HEK293 (cell line): Measurements from ENCODE around the gene ANKRD37.

ENCODE experiments used
- SETDB1 ChIP-seq: IDR thresholded peaks from one replicate; pipeline ENCODE4 v1.6.1; 2017; ENCODE audit warnings: mild to moderate bottlenecking, low read length, moderate library complexity, mixed read lengths; ENCODE audit not compliant: insufficient read length
- ZBTB1 ChIP-seq: fragments of 450-650 bp; formaldehyde crosslinking; IDR thresholded peaks from 2 replicates; pipeline ENCODE4 v1.5.1; 2016; ENCODE audit warnings: missing biosample characterization, missing genetic modification characterization
- TF ChIP-seq, protein P1 (sequence below): fragments of 450-650 bp; formaldehyde crosslinking; IDR thresholded peaks from 2 replicates; pipeline ENCODE4 v1.5.1; 2016; ENCODE audit warnings: missing biosample characterization, missing genetic modification characterization

DNA sequence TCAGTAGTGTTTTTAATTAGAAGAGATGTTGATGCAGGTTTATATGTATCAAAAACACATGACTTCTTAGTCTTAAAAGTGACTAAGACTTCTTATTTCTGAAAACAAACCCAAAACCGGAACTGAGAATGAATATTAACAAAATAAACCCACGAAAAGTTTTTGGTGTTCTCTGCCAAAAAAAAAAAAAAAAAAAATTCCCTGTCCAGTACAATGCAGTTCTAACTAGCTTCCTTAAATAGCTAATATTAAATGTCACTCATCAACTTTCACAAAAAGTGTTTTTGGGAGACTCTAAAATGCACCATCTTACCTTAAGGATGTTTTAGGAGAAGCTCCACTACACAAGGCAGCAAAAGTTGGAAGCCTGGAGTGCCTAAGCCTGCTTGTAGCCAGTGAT, 2.0 kb downstream of the ANKRD37 start:
- TF ChIP-seq, protein P1, sequence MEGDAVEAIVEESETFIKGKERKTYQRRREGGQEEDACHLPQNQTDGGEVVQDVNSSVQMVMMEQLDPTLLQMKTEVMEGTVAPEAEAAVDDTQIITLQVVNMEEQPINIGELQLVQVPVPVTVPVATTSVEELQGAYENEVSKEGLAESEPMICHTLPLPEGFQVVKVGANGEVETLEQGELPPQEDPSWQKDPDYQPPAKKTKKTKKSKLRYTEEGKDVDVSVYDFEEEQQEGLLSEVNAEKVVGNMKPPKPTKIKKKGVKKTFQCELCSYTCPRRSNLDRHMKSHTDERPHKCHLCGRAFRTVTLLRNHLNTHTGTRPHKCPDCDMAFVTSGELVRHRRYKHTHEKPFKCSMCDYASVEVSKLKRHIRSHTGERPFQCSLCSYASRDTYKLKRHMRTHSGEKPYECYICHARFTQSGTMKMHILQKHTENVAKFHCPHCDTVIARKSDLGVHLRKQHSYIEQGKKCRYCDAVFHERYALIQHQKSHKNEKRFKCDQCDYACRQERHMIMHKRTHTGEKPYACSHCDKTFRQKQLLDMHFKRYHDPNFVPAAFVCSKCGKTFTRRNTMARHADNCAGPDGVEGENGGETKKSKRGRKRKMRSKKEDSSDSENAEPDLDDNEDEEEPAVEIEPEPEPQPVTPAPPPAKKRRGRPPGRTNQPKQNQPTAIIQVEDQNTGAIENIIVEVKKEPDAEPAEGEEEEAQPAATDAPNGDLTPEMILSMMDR, result no peak
- TF ChIP-seq SETDB1 (no peak), ZBTB1 (no peak)
